H9 (cell line): ENCODE data around the gene FOXP4. TPM values are rescaled to one million over a fixed set of nuclear protein-coding genes. Genes with fewer than 3 reads are reported as not detected.

Experiments used
- DNase-seq: peaks from one replicate; pipeline ENCODE4 v3.0.0-alpha.2; 2017
- H2AFZ ChIP-seq: one replicate; pipeline ENCODE4 v1.6.1; 2013; ENCODE audit warnings: mild to moderate bottlenecking, low read length, control low read depth, moderate library complexity
- H2AK5ac ChIP-seq: 2 replicates; pipeline ENCODE4 v1.6.1; 2013; ENCODE audit warnings: low read length, control low read depth, mixed read lengths; ENCODE audit not compliant: insufficient read length
- H2BK120ac ChIP-seq: one replicate; pipeline ENCODE4 v1.6.1; 2013; ENCODE audit warnings: low read depth, mild to moderate bottlenecking, low read length, control low read depth, inconsistent platforms; ENCODE audit not compliant: poor library complexity, severe bottlenecking
- H2BK12ac ChIP-seq: 2 replicates; pipeline ENCODE4 v1.6.1; 2013; ENCODE audit warnings: low read length, control low read depth, mixed read lengths, low read depth; ENCODE audit not compliant: insufficient read length
- H2BK15ac ChIP-seq: 2 replicates; pipeline ENCODE4 v1.6.1; 2013; ENCODE audit warnings: low read depth, low read length, control low read depth
- H2BK20ac ChIP-seq: one replicate; pipeline ENCODE4 v1.6.1; 2013; ENCODE audit warnings: low read depth, mild to moderate bottlenecking, low read length, control low read depth, inconsistent platforms; ENCODE audit not compliant: poor library complexity, severe bottlenecking
- H2BK5ac ChIP-seq: 2 replicates; pipeline ENCODE4 v1.6.1; 2013; ENCODE audit warnings: low read length, control low read depth, mixed read lengths; ENCODE audit not compliant: insufficient read length
- H3K14ac ChIP-seq: 2 replicates; pipeline ENCODE4 v1.6.1; 2013; ENCODE audit warnings: low read length, control low read depth; ENCODE audit not compliant: insufficient read depth
- H3K18ac ChIP-seq: 2 replicates; pipeline ENCODE4 v1.6.1; 2013; ENCODE audit warnings: low read depth, mild to moderate bottlenecking, mixed read lengths, low read length, control low read depth; ENCODE audit not compliant: insufficient read length
- H3K23ac ChIP-seq: 2 replicates; pipeline ENCODE4 v1.6.1; 2013; ENCODE audit warnings: low read length, control low read depth, mixed read lengths, low read depth; ENCODE audit not compliant: insufficient read length
- H3K23me2 ChIP-seq: 2 replicates; pipeline ENCODE4 v1.6.1; 2013; ENCODE audit warnings: low read depth, mild to moderate bottlenecking, mixed read lengths, low read length, control low read depth; ENCODE audit not compliant: insufficient read length, poor library complexity, severe bottlenecking
- H3K27ac ChIP-seq: 2 replicates; pipeline ENCODE4 v1.5.1; 2013; ENCODE audit warnings: low read length, control low read depth, mixed read lengths, low read depth; ENCODE audit not compliant: insufficient read length
- H3K27me3 ChIP-seq: 2 replicates; pipeline ENCODE4 v1.6.1; 2013; ENCODE audit warnings: low read length, control low read depth, inconsistent platforms; ENCODE audit not compliant: insufficient read depth
- H3K4ac ChIP-seq: 2 replicates; pipeline ENCODE4 v1.6.1; 2013; ENCODE audit warnings: low read depth, mild to moderate bottlenecking, control low read depth, inconsistent platforms, low read length, moderate library complexity
- H3K4me1 ChIP-seq: 2 replicates; pipeline ENCODE4 v1.6.1; 2013; ENCODE audit warnings: low read length, control low read depth, inconsistent platforms; ENCODE audit not compliant: insufficient read depth
- H3K4me2 ChIP-seq: 2 replicates; pipeline ENCODE4 v1.6.1; 2013; ENCODE audit warnings: low read length, control low read depth, mixed read lengths; ENCODE audit not compliant: insufficient read length, insufficient read depth
- H3K56ac ChIP-seq: 2 replicates; pipeline ENCODE4 v1.6.1; 2013; ENCODE audit warnings: low read depth, mild to moderate bottlenecking, mixed read lengths, low read length, control low read depth; ENCODE audit not compliant: insufficient read length
- H3K79me1 ChIP-seq: 2 replicates; pipeline ENCODE4 v1.6.1; 2013; ENCODE audit warnings: low read depth, mild to moderate bottlenecking, moderate library complexity, low read length, control low read depth, inconsistent platforms; ENCODE audit not compliant: insufficient read depth, poor library complexity, severe bottlenecking
- H3K79me2 ChIP-seq: 2 replicates; pipeline ENCODE4 v1.6.1; 2013; ENCODE audit warnings: low read length, control low read depth, inconsistent platforms; ENCODE audit not compliant: insufficient read depth
- H3K9ac ChIP-seq: 2 replicates; pipeline ENCODE4 v1.6.1; 2013; ENCODE audit warnings: low read length, control low read depth, mixed read lengths; ENCODE audit not compliant: insufficient read length; ENCODE audit errors: extremely low read depth
- H3K9me3 ChIP-seq: one replicate; pipeline ENCODE4 v1.6.1; 2013; ENCODE audit warnings: low read depth, low read length, inconsistent platforms; ENCODE audit not compliant: control insufficient read depth
- H3T11ph ChIP-seq: one replicate; pipeline ENCODE4 v1.6.1; 2013; ENCODE audit warnings: mild to moderate bottlenecking, low read length, control low read depth, inconsistent platforms
- H4K20me1 ChIP-seq: one replicate; pipeline ENCODE4 v1.6.1; 2013; ENCODE audit not compliant: control insufficient read depth, insufficient read length, insufficient read depth
- H4K5ac ChIP-seq: 2 replicates; pipeline ENCODE4 v1.6.1; 2013; ENCODE audit warnings: low read depth, mild to moderate bottlenecking, mixed read lengths, low read length, control low read depth; ENCODE audit not compliant: insufficient read length
- H4K8ac ChIP-seq: replicated peaks from 2 replicates; pipeline ENCODE4 v1.6.1; 2013; ENCODE audit warnings: low read length, control low read depth, mixed read lengths, low read depth; ENCODE audit not compliant: insufficient read length
- H4K91ac ChIP-seq: 2 replicates; pipeline ENCODE4 v1.6.1; 2013; ENCODE audit warnings: low read depth, mild to moderate bottlenecking, moderate library complexity, mixed read lengths, low read length, control low read depth; ENCODE audit not compliant: insufficient read length
- H3K27ac Mint-ChIP-seq, 3 experiments: 2 replicates in 2 of 3; 3 replicates in 1 of 3; pipeline ENCODE4 v1.8.0; 2020 to 2021; ENCODE audit warnings: mixed read lengths in 3 of 3, mild to moderate bottlenecking in 1 of 3, moderate library complexity in 1 of 3
- H3K27me3 Mint-ChIP-seq: 2 replicates; pipeline ENCODE4 v1.8.0; 2021; ENCODE audit warnings: low read depth, mild to moderate bottlenecking, moderate library complexity, mixed read lengths
- H3K36me3 Mint-ChIP-seq, 3 experiments: 2 replicates in 2 of 3; 3 replicates in 1 of 3; pipeline ENCODE4 v1.8.0; 2020 to 2021; ENCODE audit warnings: low read depth in 3 of 3, mixed read lengths in 3 of 3; ENCODE audit not compliant: insufficient read depth in 1 of 3
- H3K4me1 Mint-ChIP-seq, 2 experiments: 2 replicates each; pipeline ENCODE4 v1.8.0; 2020; ENCODE audit warnings: mixed read lengths in 2 of 2
- H3K4me3 Mint-ChIP-seq, 2 experiments: 2 replicates in 1 of 2; 3 replicates in 1 of 2; pipeline ENCODE4 v1.8.0; 2020 to 2021; ENCODE audit warnings: mild to moderate bottlenecking in 2 of 2, mixed read lengths in 2 of 2, moderate library complexity in 1 of 2
- H3K9me3 Mint-ChIP-seq, 2 experiments: 2 replicates in 1 of 2; 3 replicates in 1 of 2; pipeline ENCODE4 v1.8.0; 2020; ENCODE audit warnings: mild to moderate bottlenecking in 2 of 2, mixed read lengths in 2 of 2, moderate library complexity in 1 of 2
- WGBS: extraction: QIAGEN DNeasy Blood & Tissue Kit; methylation state at CpG from one replicate; pipeline ENCODE4 v1.1.7; 2013; ENCODE audit warnings: missing lambda C conversion rate, low lambda C conversion rate, mixed read lengths; ENCODE audit not compliant: insufficient read length; ENCODE audit errors: extremely low coverage; 5-methylcytosine and 5-hydroxymethylcytosine counted together
- total RNA-seq: library from RNA; stranded (reverse); gene quantifications from 2 replicates; pipeline ENCODE4 v1.2.1, GENCODE V29; 2021
- TF ChIP-seq, protein P1 (sequence below): fragments of 200-600 bp; sonication (generic); conservative IDR thresholded peaks from 3 replicates; pipeline ENCODE4 v1.8.0; 2021; ENCODE audit warnings: antibody characterized with exemption, mild to moderate bottlenecking

The FOXP4 gene
- total RNA-seq, 1 experiment from 2014 or later = 18.2 TPM

DNA sequence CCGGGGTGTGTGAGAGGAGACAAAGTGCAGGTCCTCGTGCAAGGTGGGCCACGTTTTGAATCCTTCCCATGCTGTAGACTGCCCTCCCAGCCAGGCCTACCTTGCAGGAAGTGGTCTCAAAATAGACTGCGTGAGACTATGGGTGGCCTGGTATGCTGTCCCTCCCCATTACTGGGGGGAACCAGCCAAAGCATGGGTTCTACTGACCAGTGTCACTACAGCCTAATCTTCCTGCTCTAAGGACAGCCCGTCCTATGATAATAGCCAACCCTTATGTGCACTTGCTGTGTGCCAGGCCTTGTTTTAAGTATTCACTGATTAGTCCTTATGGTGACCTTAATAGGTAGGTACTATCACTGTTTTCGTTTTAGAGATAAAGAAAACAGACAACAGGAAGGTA is 38.0 kb downstream of the FOXP4 start:
- no peaks in the 10 kb centered on the region for H3K9me3 Mint-ChIP-seq

More for the DNA sequence above, 38.0 kb downstream of the FOXP4 start:
- H2AK5ac ChIP-seq = no peak overlapping the region
- no peak overlapping the region for H2BK20ac ChIP-seq
- TF ChIP-seq, protein P1, sequence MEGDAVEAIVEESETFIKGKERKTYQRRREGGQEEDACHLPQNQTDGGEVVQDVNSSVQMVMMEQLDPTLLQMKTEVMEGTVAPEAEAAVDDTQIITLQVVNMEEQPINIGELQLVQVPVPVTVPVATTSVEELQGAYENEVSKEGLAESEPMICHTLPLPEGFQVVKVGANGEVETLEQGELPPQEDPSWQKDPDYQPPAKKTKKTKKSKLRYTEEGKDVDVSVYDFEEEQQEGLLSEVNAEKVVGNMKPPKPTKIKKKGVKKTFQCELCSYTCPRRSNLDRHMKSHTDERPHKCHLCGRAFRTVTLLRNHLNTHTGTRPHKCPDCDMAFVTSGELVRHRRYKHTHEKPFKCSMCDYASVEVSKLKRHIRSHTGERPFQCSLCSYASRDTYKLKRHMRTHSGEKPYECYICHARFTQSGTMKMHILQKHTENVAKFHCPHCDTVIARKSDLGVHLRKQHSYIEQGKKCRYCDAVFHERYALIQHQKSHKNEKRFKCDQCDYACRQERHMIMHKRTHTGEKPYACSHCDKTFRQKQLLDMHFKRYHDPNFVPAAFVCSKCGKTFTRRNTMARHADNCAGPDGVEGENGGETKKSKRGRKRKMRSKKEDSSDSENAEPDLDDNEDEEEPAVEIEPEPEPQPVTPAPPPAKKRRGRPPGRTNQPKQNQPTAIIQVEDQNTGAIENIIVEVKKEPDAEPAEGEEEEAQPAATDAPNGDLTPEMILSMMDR = no peak
- H2BK5ac ChIP-seq = no peak overlapping the region
- H3K4me3 Mint-ChIP-seq = no peak overlapping the region
- peaks cover 5 to 21% (median 11%) of the 10 kb centered on the region in 3 experiments; a peak in 6 of 7 replicates for H3K36me3 Mint-ChIP-seq
- no peaks in the 10 kb centered on the region for H3K23me2 ChIP-seq
- no peaks in the 10 kb centered on the region for H3K9me3 ChIP-seq
- H4K91ac ChIP-seq = no peak overlapping the region
- H3K27me3 Mint-ChIP-seq = peaks cover 6% of the 10 kb centered on the region
- no peak overlapping the region for H3K27ac Mint-ChIP-seq
- H3K4me1 Mint-ChIP-seq = peaks cover 41 to 82% of the 10 kb centered on the region in 2 experiments
- no peak overlapping the region for H2AFZ ChIP-seq
- no peak overlapping the region for H2BK15ac ChIP-seq
- no peak overlapping the region for H3K23ac ChIP-seq
- no peaks in the 10 kb centered on the region for H4K20me1 ChIP-seq
- H3K56ac ChIP-seq = no peak overlapping the region
- H2BK12ac ChIP-seq = no peak overlapping the region
- H3K79me1 ChIP-seq = no peaks in the 10 kb centered on the region
- no peak overlapping the region for H4K8ac ChIP-seq
- H2BK120ac ChIP-seq = no peak overlapping the region
- no peaks in the 10 kb centered on the region for H3K79me2 ChIP-seq
- no peak overlapping the region for H3K14ac ChIP-seq
- H3K4ac ChIP-seq = no peak overlapping the region
- H3K27ac ChIP-seq = no peak overlapping the region
- no peak overlapping the region for H3K18ac ChIP-seq
- no peak overlapping the region for H3K9ac ChIP-seq
- peaks cover 4% of the 10 kb centered on the region; the same call in 1 of the 2 replicates for H3K4me1 ChIP-seq
- H3K4me2 ChIP-seq = no peak overlapping the region
- H4K5ac ChIP-seq = no peak overlapping the region
- WGBS = no CpG with 5 or more reads among the region's 6 CpGs
- H3K27me3 ChIP-seq = no peaks in the 10 kb centered on the region
- DNase-seq = no peak
- no peak overlapping the region for H3T11ph ChIP-seq
